Stomach (tissue), 9 donors: ENCODE data around the gene PTPRE. TPM values are rescaled to one million over a fixed set of nuclear protein-coding genes. Genes with fewer than 3 reads are reported as not detected.

ENCODE experiments used
- DNase-seq, 2 donors: peaks; one replicate each; pipeline versions ENCODE4 v3.0.0 to v3.0.0-alpha.2; 2013 to 2019
- H3K27ac ChIP-seq, 5 donors: fragments of 200-600 bp in 4 of 5; sonication (generic) in 4 of 5; one replicate each; pipeline ENCODE4 v1.5.1; 2013 to 2019; ENCODE audit warnings: mild to moderate bottlenecking in 1 of 5, moderate library complexity in 1 of 5
- H3K27me3 ChIP-seq, 3 donors: fragments of 200-600 bp; sonication (generic); one replicate each; pipeline ENCODE4 v1.5.1; 2017 to 2019; ENCODE audit warnings: mixed run types in 1 of 3
- H3K36me3 ChIP-seq, 4 donors: fragments of 200-600 bp; sonication (generic); 1 replicate in 3 of 4; 2 replicates in 1 of 4; pipeline ENCODE4 v1.5.1; 2016 to 2019
- H3K4me1 ChIP-seq, 4 donors: fragments of 200-600 bp; sonication (generic); one replicate each; pipeline ENCODE4 v1.5.1; 2016 to 2019
- H3K4me3 ChIP-seq, 4 donors: fragments of 200-600 bp; sonication (generic) in 3 of 4; one replicate each; pipeline ENCODE4 v1.5.1; 2016 to 2019; ENCODE audit warnings: mild to moderate bottlenecking in 1 of 4
- H3K9me3 ChIP-seq, 4 donors: fragments of 200-600 bp; sonication (generic); one replicate each; pipeline ENCODE4 v1.5.1; 2016 to 2019
- CTCF ChIP-seq, 7 experiments: fragments of 450-650 bp in 4 of 7; fragments of 200-600 bp in 3 of 7; sonication (generic) in 3 of 7; IDR thresholded peaks; one replicate each; pipeline ENCODE4 v1.5.1; 2016 to 2019; ENCODE audit warnings: antibody characterized with exemption in 7 of 7, control low read depth in 2 of 7, mild to moderate bottlenecking in 1 of 7
- EP300 ChIP-seq: sonication (generic); formaldehyde crosslinking; IDR thresholded peaks from one replicate; pipeline ENCODE4 v1.6.1; 2017; ENCODE audit warnings: antibody characterized with exemption
- POLR2A ChIP-seq, 4 donors: fragments of 450-650 bp; IDR thresholded peaks; one replicate each; pipeline ENCODE4 v1.6.1; 2016; ENCODE audit warnings: antibody characterized with exemption in 4 of 4, control low read depth in 2 of 4, mild to moderate bottlenecking in 1 of 4, moderate library complexity in 1 of 4
- POLR2AphosphoS5 ChIP-seq, 3 donors: sonication (generic); formaldehyde crosslinking; IDR thresholded peaks; one replicate each; pipeline ENCODE4 v1.6.1; 2016; ENCODE audit warnings: antibody characterized with exemption in 3 of 3
- WGBS, 5 donors: extraction: QIAGEN DNeasy Blood & Tissue Kit in 3 of 5; methylation state at CpG; one replicate each; pipeline versions ENCODE4 v1.1.5 to v1.1.7; 2013 to 2018; 5-methylcytosine and 5-hydroxymethylcytosine counted together
- intact Hi-C: fragments of 100-400 bp; cut with DNase I; formaldehyde crosslinking; loops from one replicate; pipeline ENCODE4 v1.15.1; 2023; ENCODE audit warnings: low total_unique reads
- polyA plus RNA-seq, 3 donors: library from polyadenylated mRNA; stranded (reverse); fragments of 200-250 nt; gene quantifications; one replicate each; pipeline ENCODE4 v1.2.3, GENCODE V29; 2013
- total RNA-seq, 5 donors: library from RNA; depleted of rRNA; stranded (reverse); fragments of >200 nt; gene quantifications; one replicate each; pipeline versions ENCODE4 v1.1.0 to v1.2.3, GENCODE V29; 2014 to 2016
- donor health status: healthy with polysubstance abuse.
- donor health status: Bipolar disorder and iron deficiency.
- donor health status: healthy.

The PTPRE gene
- total and polyA plus RNA-seq, 8 donors = 4.0 to 26.4 (median 8.9) TPM

- Histone ChIP-seq H3K27me3 (no peaks in the 10 kb centered on the region), H3K27ac (no peak overlapping the region), H3K9me3 (no peaks in the 10 kb centered on the region), H3K4me3 (no peak overlapping the region), H3K36me3 (peaks cover 0 to 37% (median 0%) of the 10 kb centered on the region in 4 donors), H3K4me1 (peaks cover 0 to 6% (median 0%) of the 10 kb centered on the region in 4 donors)
- TF ChIP-seq EP300 = no peak
- TF ChIP-seq POLR2AphosphoS5 (IDR thresholded peaks at IDR 0.05) = no peak
- TF ChIP-seq POLR2A (IDR thresholded peaks at IDR 0.05) = no peak
- no peak for TF ChIP-seq CTCF (IDR thresholded peaks at IDR 0.05)
- no peak for DNase-seq
- 78 to 99% (median 93%) methylated on average over 8 of the region's 8 CpGs for WGBS, 5 donors
- intact Hi-C loops = no loop called here
These were observed 196.4 kb downstream of the PTPRE start for GRCh38 chr10:128103229-128103714.

- H3K36me3 ChIP-seq = peaks cover 0 to 29% (median 0%) of the 10 kb centered on the region in 4 donors
- H3K27me3 ChIP-seq = no peaks in the 10 kb centered on the region
- H3K4me1 ChIP-seq = peaks cover 0 to 6% (median 0%) of the 10 kb centered on the region in 4 donors
- H3K9me3 ChIP-seq = no peaks in the 10 kb centered on the region
- TF ChIP-seq POLR2A (IDR thresholded peaks at IDR 0.05) = no peak
- TF ChIP-seq EP300 = no peak
- TF ChIP-seq CTCF (IDR thresholded peaks at IDR 0.05) = no peak
- TF ChIP-seq POLR2AphosphoS5 (IDR thresholded peaks at IDR 0.05) = no peak
- intact Hi-C loops = no loop called here
- H3K4me3 ChIP-seq = no peak overlapping the region
- no peak overlapping the region for H3K27ac ChIP-seq
- 95 to 99% (median 98%) methylated on average over 4 of the region's 4 CpGs for WGBS, 5 donors
- DNase-seq = no peak
These were observed 198.5 kb downstream of the PTPRE start for GRCh38 chr10:128105383-128105782.

GRCh38 chr10:128109707-128110106 is 202.8 kb downstream of the PTPRE start:
- WGBS, 5 donors = 76 to 89% (median 85%) methylated on average over 4 of the region's 4 CpGs
- peaks cover 0 to 29% (median 0%) of the 10 kb centered on the region in 4 donors for H3K36me3 ChIP-seq
- intact Hi-C loops = no loop called here
- DNase-seq = no peak
- H3K4me1 ChIP-seq = no peaks in the 10 kb centered on the region
- no peaks in the 10 kb centered on the region for H3K9me3 ChIP-seq
- TF ChIP-seq POLR2A (IDR thresholded peaks at IDR 0.05) (no peak), CTCF (IDR thresholded peaks at IDR 0.05) (no peak), POLR2AphosphoS5 (IDR thresholded peaks at IDR 0.05) (no peak), EP300 (no peak)
- no peaks in the 10 kb centered on the region for H3K27me3 ChIP-seq
- H3K4me3 ChIP-seq = no peak overlapping the region
- no peak overlapping the region for H3K27ac ChIP-seq

- Histone ChIP-seq H3K27ac (no peak overlapping the region), H3K36me3 (peaks cover 0 to 29% (median 0%) of the 10 kb centered on the region in 4 donors), H3K4me1 (no peaks in the 10 kb centered on the region), H3K4me3 (no peak overlapping the region), H3K9me3 (no peaks in the 10 kb centered on the region), H3K27me3 (no peaks in the 10 kb centered on the region)
- 92 to 98% (median 97%) methylated on average over 3 of the region's 3 CpGs for WGBS, 5 donors
- DNase-seq = no peak
- no peak for TF ChIP-seq POLR2AphosphoS5 (IDR thresholded peaks at IDR 0.05)
- TF ChIP-seq POLR2A (IDR thresholded peaks at IDR 0.05) = no peak
- no peak for TF ChIP-seq CTCF (IDR thresholded peaks at IDR 0.05)
- no peak for TF ChIP-seq EP300
- intact Hi-C loops = no loop called here
These were observed 203.4 kb downstream of the PTPRE start for GRCh38 chr10:128110339-128110738.
